ENCODE results near the gene KCNIP1. TPM values are rescaled to one million over a fixed set of nuclear protein-coding genes. Genes with fewer than 3 reads are reported as not detected.

The KCNIP1 gene
- total RNA-seq, 2 experiments from 2014 or later = not detected

GRCh38 chr5:170510559-170510958 lies 6.7 kb downstream of the KCNIP1 start:
- Mint-ChIP-seq H3K9me3 (ENCODE audit: low read depth) (no peaks in the 10 kb centered on the region), H3K36me3 (ENCODE audit: low read depth) (no peaks in the 10 kb centered on the region), H3K4me1 (no peaks in the 10 kb centered on the region), H3K4me3 (no peak overlapping the region), H3K27ac (no peak overlapping the region), H3K27me3 (peaks cover 9% of the 10 kb centered on the region)
- intact Hi-C loops (cut with DNase I, micrococcal nuclease) = no loop called here
- DNase-seq = no peak
- no peak for ATAC-seq
- ChIA-PET POLR2A (no interaction called here), CTCF (interaction anchor here (0.8 kb wide), 1 partner anchor 76 kb away, joined by 4 read pairs; no protein-coding TSS in a partner anchor)

DNA sequence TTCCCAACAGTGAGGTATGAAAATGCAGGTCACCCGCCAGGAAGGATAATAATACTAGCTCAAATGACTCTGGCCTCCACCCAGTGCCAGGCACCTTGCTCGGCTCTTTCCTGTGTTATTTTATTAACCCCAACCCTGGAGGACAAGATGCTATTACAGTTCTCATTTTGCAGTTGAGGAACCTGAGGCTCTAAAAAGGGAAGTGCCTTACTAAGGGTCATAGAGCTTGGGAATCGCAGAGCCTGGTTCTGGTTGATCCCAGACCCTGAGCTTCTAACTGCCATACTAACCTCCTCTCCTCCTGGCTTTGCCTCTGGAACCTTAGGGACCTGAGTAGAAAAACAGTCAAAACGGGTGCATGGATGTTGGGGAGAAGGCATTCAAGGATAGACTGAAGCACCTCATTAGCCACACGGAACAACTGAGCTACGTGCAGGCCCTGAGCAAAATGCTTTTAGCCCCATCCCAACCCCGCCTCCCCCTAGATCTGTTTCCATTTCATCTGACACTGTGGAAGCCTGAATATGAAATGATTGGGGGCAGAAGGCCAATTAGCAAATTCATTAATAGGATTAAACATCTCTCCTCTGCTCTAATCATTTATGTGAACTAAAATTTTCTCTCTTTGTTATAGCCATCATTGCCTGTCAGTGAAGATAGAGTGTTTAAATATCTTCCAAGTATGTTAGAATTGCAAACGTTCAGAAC lies 7.9 kb downstream of the KCNIP1 start:
- H3K27ac Mint-ChIP-seq = no peak overlapping the region
- no peak for ATAC-seq
- no peaks in the 10 kb centered on the region for H3K9me3 Mint-ChIP-seq (ENCODE audit: low read depth)
- intact Hi-C loops (cut with DNase I, micrococcal nuclease) = no loop called here
- no peaks in the 10 kb centered on the region for H3K4me1 Mint-ChIP-seq
- H3K36me3 Mint-ChIP-seq (ENCODE audit: low read depth) = no peaks in the 10 kb centered on the region
- ChIA-PET CTCF (no interaction called here), POLR2A (no interaction called here)
- H3K4me3 Mint-ChIP-seq = no peak overlapping the region
- DNase-seq = no peak
- H3K27me3 Mint-ChIP-seq = peaks cover 3% of the 10 kb centered on the region

- ChIA-PET POLR2A (no interaction called here), CTCF (no interaction called here)
- Mint-ChIP-seq H3K4me1 (no peaks in the 10 kb centered on the region), H3K27me3 (peaks cover 3% of the 10 kb centered on the region), H3K27ac (no peak overlapping the region), H3K4me3 (no peak overlapping the region), H3K9me3 (ENCODE audit: low read depth) (no peaks in the 10 kb centered on the region), H3K36me3 (ENCODE audit: low read depth) (no peaks in the 10 kb centered on the region)
- intact Hi-C loops (cut with DNase I, micrococcal nuclease) = no loop called here
- no peak for ATAC-seq
- DNase-seq = no peak
These were observed 10.2 kb downstream of the KCNIP1 start for GRCh38 chr5:170513856-170514525.

GRCh38 chr5:170517411-170517810 lies 13.6 kb downstream of the KCNIP1 start:
- no peak overlapping the region for H3K4me3 Mint-ChIP-seq
- intact Hi-C loops (cut with DNase I, micrococcal nuclease) = no loop called here
- CTCF ChIA-PET = no interaction called here
- POLR2A ChIA-PET = no interaction called here
- no peak overlapping the region for H3K27ac Mint-ChIP-seq
- no peaks in the 10 kb centered on the region for H3K36me3 Mint-ChIP-seq (ENCODE audit: low read depth)
- H3K4me1 Mint-ChIP-seq = no peaks in the 10 kb centered on the region
- DNase-seq = no peak
- peaks cover 8% of the 10 kb centered on the region for H3K27me3 Mint-ChIP-seq
- no peaks in the 10 kb centered on the region for H3K9me3 Mint-ChIP-seq (ENCODE audit: low read depth)
- ATAC-seq = no peak

- POLR2A ChIA-PET = no interaction called here
- Mint-ChIP-seq H3K9me3 (ENCODE audit: low read depth) (no peaks in the 10 kb centered on the region), H3K36me3 (ENCODE audit: low read depth) (no peaks in the 10 kb centered on the region), H3K27ac (no peak overlapping the region), H3K4me1 (no peaks in the 10 kb centered on the region), H3K27me3 (peaks cover 8% of the 10 kb centered on the region), H3K4me3 (no peak overlapping the region)
- CTCF ChIA-PET = no interaction called here
- intact Hi-C loops (cut with DNase I, micrococcal nuclease) = no loop called here
- ATAC-seq (no peak), DNase-seq (no peak)
These were observed 14.5 kb downstream of the KCNIP1 start for GRCh38 chr5:170518277-170518676.

DNA sequence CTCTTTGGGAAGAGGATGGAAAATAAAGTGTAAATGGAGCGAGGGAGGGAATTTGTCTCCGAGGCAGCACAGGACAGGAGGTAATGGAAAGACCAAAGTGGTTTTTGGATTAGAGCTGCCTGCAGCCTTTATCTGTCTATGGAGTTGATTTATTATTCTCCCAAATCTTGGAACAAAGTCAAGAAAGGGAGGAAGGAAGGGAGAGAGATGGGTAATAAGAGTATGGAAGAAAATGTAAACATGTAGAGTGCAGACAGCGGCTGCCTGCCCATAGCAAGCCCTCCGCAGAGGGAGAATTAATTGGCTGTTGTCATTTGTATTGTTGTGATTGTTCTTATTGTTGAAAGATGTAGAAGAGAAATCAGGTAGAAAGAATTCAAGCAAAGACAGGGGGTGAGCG lies 15.7 kb downstream of the KCNIP1 start:
- CTCF ChIA-PET = no interaction called here
- H3K9me3 Mint-ChIP-seq (ENCODE audit: low read depth) = no peaks in the 10 kb centered on the region
- H3K27me3 Mint-ChIP-seq = peaks cover 15% of the 10 kb centered on the region
- ATAC-seq (no peak), DNase-seq (no peak)
- H3K36me3 Mint-ChIP-seq (ENCODE audit: low read depth) = no peaks in the 10 kb centered on the region
- POLR2A ChIA-PET = no interaction called here
- no peaks in the 10 kb centered on the region for H3K4me1 Mint-ChIP-seq
- H3K4me3 Mint-ChIP-seq = no peak overlapping the region
- H3K27ac Mint-ChIP-seq = no peak overlapping the region
- intact Hi-C loops (cut with DNase I, micrococcal nuclease) = no loop called here

GRCh38 chr5:170520372-170520771 lies 16.6 kb downstream of the KCNIP1 start:
- H3K27ac Mint-ChIP-seq = no peak overlapping the region
- intact Hi-C loops (cut with DNase I, micrococcal nuclease) = no loop called here
- CTCF ChIA-PET = interaction anchor here (0.9 kb wide), 1 partner anchor 113 kb away, joined by 3 read pairs; no protein-coding TSS in a partner anchor
- DNase-seq (no peak), ATAC-seq (no peak)
- H3K4me1 Mint-ChIP-seq = no peaks in the 10 kb centered on the region
- no peaks in the 10 kb centered on the region for H3K9me3 Mint-ChIP-seq (ENCODE audit: low read depth)
- peaks cover 15% of the 10 kb centered on the region for H3K27me3 Mint-ChIP-seq
- POLR2A ChIA-PET = no interaction called here
- H3K36me3 Mint-ChIP-seq (ENCODE audit: low read depth) = no peaks in the 10 kb centered on the region
- H3K4me3 Mint-ChIP-seq = no peak overlapping the region

GRCh38 chr5:170522211-170523141 lies 18.7 kb downstream of the KCNIP1 start:
- DNase-seq (no peak), ATAC-seq (no peak)
- H3K4me1 Mint-ChIP-seq = no peaks in the 10 kb centered on the region
- no peaks in the 10 kb centered on the region for H3K9me3 Mint-ChIP-seq (ENCODE audit: low read depth)
- H3K4me3 Mint-ChIP-seq = no peak overlapping the region
- H3K27ac Mint-ChIP-seq = no peak overlapping the region
- H3K27me3 Mint-ChIP-seq = peaks cover 15% of the 10 kb centered on the region
- intact Hi-C loops (cut with DNase I, micrococcal nuclease) = no loop called here
- H3K36me3 Mint-ChIP-seq (ENCODE audit: low read depth) = no peaks in the 10 kb centered on the region
- POLR2A ChIA-PET = no interaction called here
- CTCF ChIA-PET = interaction anchor here (0.8 kb wide), 1 partner anchor 110 kb away, joined by 4 read pairs; no protein-coding TSS in a partner anchor

DNA sequence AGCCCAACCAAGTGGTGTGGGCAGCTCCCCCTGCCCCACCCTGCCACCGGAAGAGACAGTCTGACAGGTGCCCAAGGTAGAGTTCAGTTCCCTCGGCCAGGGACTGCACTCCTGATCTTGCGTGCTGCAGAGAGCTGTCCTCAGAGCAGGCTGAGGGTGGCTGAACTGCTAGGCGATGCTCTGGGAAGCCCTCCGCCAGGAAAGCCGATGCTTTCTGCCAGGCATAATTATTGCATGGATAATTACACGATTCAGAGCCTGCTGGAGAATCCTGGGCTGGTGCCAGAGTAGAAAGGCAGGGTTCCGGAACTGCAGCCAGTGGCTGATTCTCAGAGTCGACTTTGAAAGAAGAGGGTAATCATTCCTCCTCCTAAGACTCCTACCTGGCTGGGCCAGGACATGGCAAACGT lies 19.3 kb downstream of the KCNIP1 start:
- Mint-ChIP-seq H3K4me3 (no peak overlapping the region), H3K36me3 (ENCODE audit: low read depth) (no peaks in the 10 kb centered on the region), H3K9me3 (ENCODE audit: low read depth) (no peaks in the 10 kb centered on the region), H3K4me1 (no peaks in the 10 kb centered on the region), H3K27ac (no peak overlapping the region), H3K27me3 (peaks cover 15% of the 10 kb centered on the region)
- POLR2A ChIA-PET = no interaction called here
- CTCF ChIA-PET = interaction anchor here (0.8 kb wide), 1 partner anchor 110 kb away, joined by 4 read pairs; no protein-coding TSS in a partner anchor
- ATAC-seq (no peak), DNase-seq (no peak)
- intact Hi-C loops (cut with DNase I, micrococcal nuclease) = no loop called here

GRCh38 chr5:170523830-170524229 lies 20.0 kb downstream of the KCNIP1 start:
- H3K36me3 Mint-ChIP-seq (ENCODE audit: low read depth) = no peaks in the 10 kb centered on the region
- ATAC-seq (no peak), DNase-seq (no peak)
- intact Hi-C loops (cut with DNase I, micrococcal nuclease) = no loop called here
- CTCF ChIA-PET = no interaction called here
- H3K4me1 Mint-ChIP-seq = no peaks in the 10 kb centered on the region
- no peaks in the 10 kb centered on the region for H3K9me3 Mint-ChIP-seq (ENCODE audit: low read depth)
- H3K27ac Mint-ChIP-seq = no peak overlapping the region
- no peak overlapping the region for H3K4me3 Mint-ChIP-seq
- POLR2A ChIA-PET = no interaction called here
- H3K27me3 Mint-ChIP-seq = peaks cover 15% of the 10 kb centered on the region

GRCh38 chr5:170524576-170524975 lies 20.8 kb downstream of the KCNIP1 start:
- Mint-ChIP-seq H3K27me3 (peaks cover 12% of the 10 kb centered on the region), H3K36me3 (ENCODE audit: low read depth) (no peaks in the 10 kb centered on the region)
- POLR2A ChIA-PET = no interaction called here

More at GRCh38 chr5:170524576-170524975, 20.8 kb downstream of the KCNIP1 start:
- DNase-seq = no peak
- no peak overlapping the region for H3K4me3 Mint-ChIP-seq
- no peaks in the 10 kb centered on the region for H3K9me3 Mint-ChIP-seq (ENCODE audit: low read depth)
- intact Hi-C loops (cut with DNase I, micrococcal nuclease) = no loop called here
- H3K27ac Mint-ChIP-seq = no peak overlapping the region
- CTCF ChIA-PET = no interaction called here
- H3K4me1 Mint-ChIP-seq = no peaks in the 10 kb centered on the region
- no peak for ATAC-seq

Measured in activated CD4-positive, alpha-beta T cell treated with anti-CD3 and anti-CD28 coated beads for 36 hours (primary cell).